Measurements from ENCODE around the gene MRI1.

MRI1 gene

GRCh38 chr19:13764101-13764807 lies at the start of gene MRI1:
Gene MRI1 (plus strand): TSS chr19:13764522. CDS start chr19:13764589, 67 bp downstream.
- Mint-ChIP-seq H3K27me3 (ENCODE audit: low read depth) (no peaks in the 10 kb centered on the region), H3K4me3 (peak within 1 kb of the TSS; percentile 87), H3K9me3 (no peaks in the 10 kb centered on the region), H3K36me3 (ENCODE audit: low read depth) (peaks cover 9% of the 10 kb centered on the region), H3K4me1 (ENCODE audit: low read depth) (peaks cover 15% of the 10 kb centered on the region), H3K27ac (peak within 1 kb of the TSS; percentile 84)

GRCh38 chr19:13717194-13717643 lies 47.1 kb upstream of the MRI1 start:
- Mint-ChIP-seq H3K4me1 (ENCODE audit: low read depth) (no peaks in the 10 kb centered on the region), H3K9me3 (peaks cover 8% of the 10 kb centered on the region), H3K27ac (no peak overlapping the region), H3K36me3 (ENCODE audit: low read depth) (no peaks in the 10 kb centered on the region), H3K27me3 (ENCODE audit: low read depth) (peaks cover 8% of the 10 kb centered on the region), H3K4me3 (no peak overlapping the region)

- H3K27me3 Mint-ChIP-seq (ENCODE audit: low read depth): peaks cover 8% of the 10 kb centered on the region
- H3K9me3 Mint-ChIP-seq: peaks cover 8% of the 10 kb centered on the region
- H3K27ac Mint-ChIP-seq: no peak overlapping the region
- no peak overlapping the region for H3K4me3 Mint-ChIP-seq
- H3K36me3 Mint-ChIP-seq (ENCODE audit: low read depth): no peaks in the 10 kb centered on the region
- H3K4me1 Mint-ChIP-seq (ENCODE audit: low read depth): no peaks in the 10 kb centered on the region
Observed at GRCh38 chr19:13718733-13719132, 45.6 kb upstream of the MRI1 start.

GRCh38 chr19:13722146-13722545 lies 42.2 kb upstream of the MRI1 start:
- Mint-ChIP-seq H3K4me1 (ENCODE audit: low read depth) (no peaks in the 10 kb centered on the region), H3K27me3 (ENCODE audit: low read depth) (peaks cover 7% of the 10 kb centered on the region), H3K4me3 (no peak overlapping the region), H3K27ac (no peak overlapping the region), H3K36me3 (ENCODE audit: low read depth) (no peaks in the 10 kb centered on the region), H3K9me3 (no peaks in the 10 kb centered on the region)

- no peak overlapping the region for H3K27ac Mint-ChIP-seq
- H3K9me3 Mint-ChIP-seq: no peaks in the 10 kb centered on the region
- no peaks in the 10 kb centered on the region for H3K36me3 Mint-ChIP-seq (ENCODE audit: low read depth)
- no peaks in the 10 kb centered on the region for H3K4me1 Mint-ChIP-seq (ENCODE audit: low read depth)
- H3K4me3 Mint-ChIP-seq: no peak overlapping the region
- no peaks in the 10 kb centered on the region for H3K27me3 Mint-ChIP-seq (ENCODE audit: low read depth)
Observed at GRCh38 chr19:13723206-13723605, 41.1 kb upstream of the MRI1 start.

- no peaks in the 10 kb centered on the region for H3K27me3 Mint-ChIP-seq (ENCODE audit: low read depth)
- H3K36me3 Mint-ChIP-seq (ENCODE audit: low read depth): no peaks in the 10 kb centered on the region
Observed at GRCh38 chr19:13726323-13726722, 38.0 kb upstream of the MRI1 start.

GRCh38 chr19:13727798-13728197 lies 36.5 kb upstream of the MRI1 start:
- Mint-ChIP-seq H3K9me3 (no peaks in the 10 kb centered on the region), H3K4me3 (no peak overlapping the region), H3K36me3 (ENCODE audit: low read depth) (no peaks in the 10 kb centered on the region), H3K27me3 (ENCODE audit: low read depth) (no peaks in the 10 kb centered on the region), H3K27ac (no peak overlapping the region), H3K4me1 (ENCODE audit: low read depth) (peaks cover 6% of the 10 kb centered on the region)

More at GRCh38 chr19:13726323-13726722, 38.0 kb upstream of the MRI1 start:
- Mint-ChIP-seq H3K4me3 (no peak overlapping the region), H3K27ac (no peak overlapping the region), H3K9me3 (no peaks in the 10 kb centered on the region), H3K4me1 (ENCODE audit: low read depth) (peaks cover 3% of the 10 kb centered on the region)

GRCh38 chr19:13729859-13730258 lies 34.5 kb upstream of the MRI1 start:
- H3K36me3 Mint-ChIP-seq (ENCODE audit: low read depth): no peaks in the 10 kb centered on the region
- no peak overlapping the region for H3K4me3 Mint-ChIP-seq
- H3K9me3 Mint-ChIP-seq: no peaks in the 10 kb centered on the region
- H3K27ac Mint-ChIP-seq: peak overlapping the region; percentile 59
- H3K4me1 Mint-ChIP-seq (ENCODE audit: low read depth): peaks cover 6% of the 10 kb centered on the region
- no peaks in the 10 kb centered on the region for H3K27me3 Mint-ChIP-seq (ENCODE audit: low read depth)

- Mint-ChIP-seq H3K9me3 (no peaks in the 10 kb centered on the region), H3K27me3 (ENCODE audit: low read depth) (no peaks in the 10 kb centered on the region), H3K36me3 (ENCODE audit: low read depth) (no peaks in the 10 kb centered on the region), H3K4me3 (peak overlapping the region; percentile 87), H3K27ac (peak overlapping the region; percentile 89), H3K4me1 (ENCODE audit: low read depth) (peaks cover 6% of the 10 kb centered on the region)
Observed at GRCh38 chr19:13731147-13731964, 33.0 kb upstream of the MRI1 start.

GRCh38 chr19:13732337-13732736 lies 32.0 kb upstream of the MRI1 start:
- Mint-ChIP-seq H3K36me3 (ENCODE audit: low read depth) (no peaks in the 10 kb centered on the region), H3K27ac (no peak overlapping the region), H3K27me3 (ENCODE audit: low read depth) (no peaks in the 10 kb centered on the region), H3K9me3 (no peaks in the 10 kb centered on the region), H3K4me3 (peak overlapping the region; percentile 87), H3K4me1 (ENCODE audit: low read depth) (peaks cover 6% of the 10 kb centered on the region)

GRCh38 chr19:13734751-13735150 lies 29.6 kb upstream of the MRI1 start:
- H3K4me1 Mint-ChIP-seq (ENCODE audit: low read depth): peaks cover 6% of the 10 kb centered on the region
- H3K4me3 Mint-ChIP-seq: no peak overlapping the region
- no peaks in the 10 kb centered on the region for H3K27me3 Mint-ChIP-seq (ENCODE audit: low read depth)
- no peak overlapping the region for H3K27ac Mint-ChIP-seq
- no peaks in the 10 kb centered on the region for H3K36me3 Mint-ChIP-seq (ENCODE audit: low read depth)
- H3K9me3 Mint-ChIP-seq: no peaks in the 10 kb centered on the region

- Mint-ChIP-seq H3K27me3 (ENCODE audit: low read depth) (no peaks in the 10 kb centered on the region), H3K36me3 (ENCODE audit: low read depth) (no peaks in the 10 kb centered on the region), H3K27ac (no peak overlapping the region), H3K4me3 (no peak overlapping the region), H3K9me3 (no peaks in the 10 kb centered on the region), H3K4me1 (ENCODE audit: low read depth) (no peaks in the 10 kb centered on the region)
Observed at GRCh38 chr19:13738073-13738472, 26.2 kb upstream of the MRI1 start.

GRCh38 chr19:13741893-13742292 lies 22.4 kb upstream of the MRI1 start:
- no peak overlapping the region for H3K4me3 Mint-ChIP-seq
- H3K27ac Mint-ChIP-seq: no peak overlapping the region
- H3K4me1 Mint-ChIP-seq (ENCODE audit: low read depth): no peaks in the 10 kb centered on the region
- H3K27me3 Mint-ChIP-seq (ENCODE audit: low read depth): no peaks in the 10 kb centered on the region
- peaks cover 2% of the 10 kb centered on the region for H3K9me3 Mint-ChIP-seq
- H3K36me3 Mint-ChIP-seq (ENCODE audit: low read depth): no peaks in the 10 kb centered on the region

GRCh38 chr19:13742756-13743155 lies 21.6 kb upstream of the MRI1 start:
- H3K27ac Mint-ChIP-seq: no peak overlapping the region
- no peak overlapping the region for H3K4me3 Mint-ChIP-seq

GRCh38 chr19:13744174-13744573 lies 20.1 kb upstream of the MRI1 start:
- Mint-ChIP-seq H3K36me3 (ENCODE audit: low read depth) (peaks cover 2% of the 10 kb centered on the region), H3K9me3 (peaks cover 7% of the 10 kb centered on the region), H3K4me1 (ENCODE audit: low read depth) (peaks cover 8% of the 10 kb centered on the region), H3K27ac (no peak overlapping the region), H3K4me3 (no peak overlapping the region), H3K27me3 (ENCODE audit: low read depth) (no peaks in the 10 kb centered on the region)

More at GRCh38 chr19:13742756-13743155, 21.6 kb upstream of the MRI1 start:
- Mint-ChIP-seq H3K9me3 (peaks cover 7% of the 10 kb centered on the region), H3K36me3 (ENCODE audit: low read depth) (no peaks in the 10 kb centered on the region), H3K27me3 (ENCODE audit: low read depth) (no peaks in the 10 kb centered on the region), H3K4me1 (ENCODE audit: low read depth) (peaks cover 3% of the 10 kb centered on the region)

Data from T-helper 1 cell treated with Interleukin-12 subunit alpha and Interleukin-12 subunit beta and Interleukin-4 antibody, amounts not matched to agents 30 μg/mL and 1 μg/mL, for 36 hours (primary cell).